ENCODE measurements around the gene BRCC3. TPM values are rescaled to one million over a fixed set of nuclear protein-coding genes. Genes with fewer than 3 reads are reported as not detected.

The BRCC3 gene
- total and polyA plus RNA-seq, 2 of the 13 experiments (the other 11 are each of a cell fraction or from before 2014, with no cell fraction given), result 19.8 to 24.3 TPM

DNA sequence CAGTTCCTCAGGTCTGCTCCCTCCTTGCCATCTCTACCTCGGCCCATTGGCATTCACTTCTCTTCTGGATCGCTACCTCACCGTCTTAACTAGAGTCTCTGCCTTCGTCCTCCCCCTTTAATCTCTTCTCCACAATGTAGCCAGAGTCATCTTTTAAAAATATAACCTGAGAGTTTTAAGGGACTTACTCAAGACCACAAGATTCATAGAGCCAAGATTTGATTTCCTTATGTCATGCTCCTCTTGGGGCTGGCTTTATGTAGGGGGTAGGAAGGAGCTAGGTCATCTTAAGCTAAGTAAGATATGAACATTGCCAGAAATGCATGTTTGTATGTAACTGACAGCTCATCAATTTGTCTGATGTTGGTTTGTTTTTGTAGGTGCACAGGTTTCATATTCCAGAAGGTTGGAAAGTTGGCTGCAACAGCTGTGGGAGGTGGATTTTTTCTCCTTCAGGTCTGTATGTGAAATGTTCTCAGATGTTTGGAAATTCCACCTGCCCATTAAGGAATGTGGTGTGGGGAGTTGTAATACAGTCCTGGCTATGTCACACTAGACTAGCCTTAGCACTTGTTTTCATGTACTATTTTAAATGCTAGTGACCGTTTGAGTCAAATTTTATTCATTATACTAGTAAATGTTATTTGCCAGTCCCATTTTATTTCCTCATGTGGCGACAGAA, 25.0 kb upstream of the BRCC3 start:
- no peak for ATAC-seq
- in situ Hi-C loops (cut with HindIII; ENCODE audit: extremely low pct_ligation_motif_present, low pct_unique_long_range_greater_than_20kb), result no loop called here
- BruUV-seq (replicated peaks), result no TSS peak
- Histone ChIP-seq H3K36me3 (replicated peaks in 1 of 2; ENCODE audit: control insufficient read depth in 1 of 2, insufficient read depth in 2 of 2, low read length in 2 of 2) (0 out of 5 replicates have a peak, but pooled peaks cover 0 to under 1% of the 10 kb centered on the region in 2 experiments), H3K9me3 (ENCODE audit: low read length) (no peaks in the 10 kb centered on the region), H3K4me2 (ENCODE audit: low read depth, low read length) (no peak overlapping the region), H3K4me3 (replicated peaks in 1 of 3; ENCODE audit: insufficient read depth in 1 of 3, low read depth in 2 of 3, low read length in 3 of 3) (no peak overlapping the region), H3K4me1 (ENCODE audit: insufficient read depth, low read length) (no peaks in the 10 kb centered on the region), H3K79me2 (ENCODE audit: insufficient read depth, low read length) (no peaks in the 10 kb centered on the region), H3K9ac (ENCODE audit: insufficient read depth, low read depth, low read length) (no peak overlapping the region), H3K27ac (ENCODE audit: extremely low read length, insufficient read depth, low read length) (no peak overlapping the region), H4K20me1 (ENCODE audit: insufficient read depth, low read length) (no peaks in the 10 kb centered on the region), H2AFZ (ENCODE audit: low read length) (no peak overlapping the region), H3K27me3 (ENCODE audit: control insufficient read depth in 1 of 2, insufficient read depth in 2 of 2, low read length in 2 of 2) (no peaks in the 10 kb centered on the region)
- no peak for DNase-seq (ENCODE audit: low spot score)
- intact Hi-C loops (cut with micrococcal nuclease; ENCODE audit: unreplicated experiment), result no loop called here
- CTCF ChIA-PET (ENCODE audit: low intra/inter-chr PET ratio, low total read pairs), result no interaction called here
- FAIRE-seq, result no peak
- POLR2A ChIA-PET, result no interaction called here
- TF ChIP-seq, protein P1, sequence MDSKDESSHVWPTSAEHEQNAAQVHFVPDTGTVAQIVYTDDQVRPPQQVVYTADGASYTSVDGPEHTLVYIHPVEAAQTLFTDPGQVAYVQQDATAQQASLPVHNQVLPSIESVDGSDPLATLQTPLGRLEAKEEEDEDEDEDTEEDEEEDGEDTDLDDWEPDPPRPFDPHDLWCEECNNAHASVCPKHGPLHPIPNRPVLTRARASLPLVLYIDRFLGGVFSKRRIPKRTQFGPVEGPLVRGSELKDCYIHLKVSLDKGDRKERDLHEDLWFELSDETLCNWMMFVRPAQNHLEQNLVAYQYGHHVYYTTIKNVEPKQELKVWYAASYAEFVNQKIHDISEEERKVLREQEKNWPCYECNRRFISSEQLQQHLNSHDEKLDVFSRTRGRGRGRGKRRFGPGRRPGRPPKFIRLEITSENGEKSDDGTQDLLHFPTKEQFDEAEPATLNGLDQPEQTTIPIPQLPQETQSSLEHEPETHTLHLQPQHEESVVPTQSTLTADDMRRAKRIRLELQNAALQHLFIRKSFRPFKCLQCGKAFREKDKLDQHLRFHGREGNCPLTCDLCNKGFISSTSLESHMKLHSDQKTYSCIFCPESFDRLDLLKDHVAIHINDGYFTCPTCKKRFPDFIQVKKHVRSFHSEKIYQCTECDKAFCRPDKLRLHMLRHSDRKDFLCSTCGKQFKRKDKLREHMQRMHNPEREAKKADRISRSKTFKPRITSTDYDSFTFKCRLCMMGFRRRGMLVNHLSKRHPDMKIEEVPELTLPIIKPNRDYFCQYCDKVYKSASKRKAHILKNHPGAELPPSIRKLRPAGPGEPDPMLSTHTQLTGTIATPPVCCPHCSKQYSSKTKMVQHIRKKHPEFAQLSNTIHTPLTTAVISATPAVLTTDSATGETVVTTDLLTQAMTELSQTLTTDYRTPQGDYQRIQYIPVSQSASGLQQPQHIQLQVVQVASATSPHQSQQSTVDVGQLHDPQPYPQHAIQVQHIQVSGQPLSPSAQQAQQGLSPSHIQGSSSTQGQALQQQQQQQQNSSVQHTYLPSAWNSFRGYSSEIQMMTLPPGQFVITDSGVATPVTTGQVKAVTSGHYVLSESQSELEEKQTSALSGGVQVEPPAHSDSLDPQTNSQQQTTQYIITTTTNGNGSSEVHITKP (CRISPR knock-in tag; IDR thresholded peaks at IDR 0.05; ENCODE audit: low read depth), result no peak
- TF ChIP-seq ZNF577 (CRISPR knock-in tag; IDR thresholded peaks at IDR 0.05; ENCODE audit: borderline replicate concordance, low read depth) (no peak), GZF1 (CRISPR knock-in tag; IDR thresholded peaks at IDR 0.05) (no peak)
- 94% methylated on average over 6 of the region's 6 CpGs for WGBS (ENCODE audit: low lambda C conversion rate)

All from HepG2 (cell line).